RWPE2 (cell line): ENCODE measurements around the gene IGFBP3.

Experiments
- ATAC-seq: fragments of 200-7000 bp; cut with Tn5 transposase; 3 replicates; pipeline ENCODE4 v1.9.1; 2021; ENCODE audit warnings: low read depth
- DNase-seq: peaks from one replicate; pipeline ENCODE4 v3.0.0-alpha.2; 2020; ENCODE audit warnings: low spot score
- H3K27ac ChIP-seq: fragments of 450-650 bp; 2 replicates; pipeline ENCODE4 v1.5.1; 2017; ENCODE audit warnings: mild to moderate bottlenecking; ENCODE audit not compliant: poor library complexity, severe bottlenecking
- H3K27me3 ChIP-seq: fragments of 250-450 bp; sonication (Bioruptor Pico); 2 replicates; pipeline ENCODE4 v1.5.1; 2021; ENCODE audit warnings: mild to moderate bottlenecking, moderate library complexity; ENCODE audit not compliant: insufficient read depth, poor library complexity, severe bottlenecking
- H3K36me3 ChIP-seq: fragments of 250-450 bp; sonication (Bioruptor Pico); 2 replicates; pipeline ENCODE4 v1.5.1; 2020; ENCODE audit warnings: low read depth, mild to moderate bottlenecking, moderate library complexity
- H3K4me1 ChIP-seq: fragments of 250-450 bp; sonication (Bioruptor Pico); 2 replicates; pipeline ENCODE4 v1.5.1; 2021; ENCODE audit warnings: mild to moderate bottlenecking, moderate library complexity; ENCODE audit not compliant: insufficient read depth, poor library complexity, severe bottlenecking
- H3K4me3 ChIP-seq: fragments of 250-450 bp; sonication (Bioruptor Pico); 2 replicates; pipeline ENCODE4 v1.5.1; 2021; ENCODE audit warnings: mild to moderate bottlenecking, moderate library complexity; ENCODE audit not compliant: severe bottlenecking
- H3K9me3 ChIP-seq: fragments of 250-450 bp; sonication (Bioruptor Pico); 2 replicates; pipeline ENCODE4 v1.5.1; 2021; ENCODE audit warnings: mild to moderate bottlenecking, moderate library complexity; ENCODE audit not compliant: severe bottlenecking
- CTCF ChIP-seq: fragments of 450-650 bp; IDR thresholded peaks from one replicate; pipeline ENCODE4 v1.5.1; 2017; ENCODE audit warnings: mild to moderate bottlenecking, moderate library complexity; ENCODE audit not compliant: poor library complexity, severe bottlenecking

IGFBP3 gene

GRCh38 chr7:45919993-45920459, 1.0 kb downstream of the IGFBP3 start:
- Histone ChIP-seq H3K27me3 (peaks cover 49% of the 10 kb centered on the region), H3K9me3 (no peaks in the 10 kb centered on the region), H3K4me1 (peaks cover 15% of the 10 kb centered on the region), H3K36me3 (no peaks in the 10 kb centered on the region), H3K4me3 (peak overlapping the region; percentile 46), H3K27ac (no peak overlapping the region)
- ATAC-seq (no peak), DNase-seq (no peak)
- TF ChIP-seq CTCF, result no peak

GRCh38 chr7:45919231-45919784, 1.8 kb downstream of the IGFBP3 start:
- no peak for TF ChIP-seq CTCF
- Histone ChIP-seq H3K27ac (no peak overlapping the region), H3K9me3 (no peaks in the 10 kb centered on the region), H3K4me3 (no peak overlapping the region), H3K27me3 (peaks cover 49% of the 10 kb centered on the region), H3K4me1 (peaks cover 15% of the 10 kb centered on the region), H3K36me3 (no peaks in the 10 kb centered on the region)
- DNase-seq, result no peak
- no peak for ATAC-seq

GRCh38 chr7:45918556-45918955, 2.5 kb downstream of the IGFBP3 start:
- H3K4me3 ChIP-seq, result no peak overlapping the region
- no peak for TF ChIP-seq CTCF
- no peak for DNase-seq
- peaks cover 11% of the 10 kb centered on the region for H3K4me1 ChIP-seq
- H3K9me3 ChIP-seq, result no peaks in the 10 kb centered on the region
- no peak overlapping the region for H3K27ac ChIP-seq
- peaks cover 49% of the 10 kb centered on the region for H3K27me3 ChIP-seq
- ATAC-seq, result no peak
- H3K36me3 ChIP-seq, result no peaks in the 10 kb centered on the region

GRCh38 chr7:45917658-45918057, 3.4 kb downstream of the IGFBP3 start:
- no peaks in the 10 kb centered on the region for H3K36me3 ChIP-seq
- H3K9me3 ChIP-seq, result no peaks in the 10 kb centered on the region
- ATAC-seq (peak; percentile 20; the same call in 1 of the 3 replicates), DNase-seq (no peak)
- H3K27me3 ChIP-seq, result peaks cover 45% of the 10 kb centered on the region
- no peak overlapping the region for H3K27ac ChIP-seq
- H3K4me1 ChIP-seq, result peaks cover 8% of the 10 kb centered on the region
- H3K4me3 ChIP-seq, result no peak overlapping the region
- TF ChIP-seq CTCF, result peak; percentile 93

GRCh38 chr7:45917064-45917463, 4.0 kb downstream of the IGFBP3 start:
- Histone ChIP-seq H3K27ac (no peak overlapping the region), H3K36me3 (no peaks in the 10 kb centered on the region), H3K4me3 (no peak overlapping the region), H3K4me1 (peaks cover 7% of the 10 kb centered on the region), H3K27me3 (peaks cover 39% of the 10 kb centered on the region), H3K9me3 (no peaks in the 10 kb centered on the region)
- no peak for DNase-seq
- no peak for TF ChIP-seq CTCF
- ATAC-seq, result no peak
